Transverse colon (tissue), 4 donors: ENCODE measurements around the gene OTULIN. TPM values are rescaled to one million over a fixed set of nuclear protein-coding genes. Genes with fewer than 3 reads are reported as not detected.

Experiments used
- DNase-seq: peaks from one replicate; pipeline ENCODE4 v3.0.0-alpha.2; 2019
- H3K27ac ChIP-seq, 4 donors: fragments of 200-600 bp; sonication (generic); 2 replicates each; pipeline ENCODE4 v1.5.1; 2016 to 2018; ENCODE audit warnings: inconsistent platforms in 4 of 4
- H3K27me3 ChIP-seq: fragments of 200-600 bp; sonication (generic); 2 replicates; pipeline ENCODE4 v1.5.1; 2017; ENCODE audit warnings: inconsistent platforms
- H3K36me3 ChIP-seq, 4 donors: fragments of 200-600 bp; sonication (generic); 2 replicates each; pipeline ENCODE4 v1.5.1; 2017 to 2019; ENCODE audit warnings: inconsistent platforms in 4 of 4
- H3K4me1 ChIP-seq, 4 donors: fragments of 200-600 bp; sonication (generic); 2 replicates each; pipeline ENCODE4 v1.5.1; 2017 to 2020; ENCODE audit warnings: inconsistent platforms in 4 of 4
- H3K4me3 ChIP-seq, 4 donors: fragments of 200-600 bp; sonication (generic); 1 replicate in 1 of 4; 2 replicates in 3 of 4; pipeline versions ENCODE4 v1.5.1 to v1.6.1; 2017 to 2019; ENCODE audit warnings: inconsistent platforms in 4 of 4
- H3K9me3 ChIP-seq, 2 donors: fragments of 200-600 bp; sonication (generic); 2 replicates each; pipeline ENCODE4 v1.5.1; 2017 to 2019; ENCODE audit warnings: inconsistent platforms in 2 of 2
- EP300 ChIP-seq: sonication (generic); formaldehyde crosslinking; IDR thresholded peaks from one replicate; pipeline ENCODE4 v1.6.1; 2017; ENCODE audit warnings: antibody characterized with exemption, low read depth
- POLR2A ChIP-seq: fragments of 450-650 bp; IDR thresholded peaks from one replicate; pipeline ENCODE4 v1.6.1; 2016; ENCODE audit warnings: antibody characterized with exemption, mild to moderate bottlenecking, moderate library complexity
- POLR2AphosphoS5 ChIP-seq, 3 donors: sonication (generic); formaldehyde crosslinking; IDR thresholded peaks; one replicate each; pipeline ENCODE4 v1.6.1; 2016; ENCODE audit warnings: antibody characterized with exemption in 3 of 3
- WGBS, 2 donors: methylation state at CpG; one replicate each; pipeline ENCODE4 v1.1.5; 2018; ENCODE audit warnings: low coverage in 1 of 2; 5-methylcytosine and 5-hydroxymethylcytosine counted together
- in situ Hi-C, 4 donors: fragments of 200-750 bp; cut with MboI; loops; one replicate each; pipeline versions ENCODE4 v1.15.0 to v1.15.1; 2017; ENCODE audit warnings: low sequenced_read_pairs in 3 of 4, low pct_ligation_motif_present in 1 of 4, low pct_unique_long_range_greater_than_20kb in 1 of 4
- intact Hi-C: fragments of 100-400 bp; cut with DNase I; formaldehyde crosslinking; loops from one replicate; pipeline ENCODE4 v1.15.1; 2023; ENCODE audit warnings: low total_unique reads
- total RNA-seq, 4 donors: library from RNA; depleted of rRNA; stranded (reverse); fragments of >200 nt; gene quantifications; one replicate each; pipeline ENCODE4 v1.1.0, GENCODE V29; 2016
- TF ChIP-seq, protein P1 (sequence below), 5 experiments: fragments of 200-600 bp in 3 of 5; fragments of 450-650 bp in 2 of 5; sonication (generic) in 3 of 5; IDR thresholded peaks; 1 replicate in 2 of 5; 2 replicates in 3 of 5; pipeline ENCODE4 v1.5.1; 2016 to 2017; ENCODE audit warnings: antibody characterized with exemption in 5 of 5, inconsistent platforms in 3 of 5, mild to moderate bottlenecking in 2 of 5, moderate library complexity in 1 of 5

Gene OTULIN
- total RNA-seq, 4 donors from 2014 or later, result 34.8 to 52.4 (median 40.4) TPM

- Histone ChIP-seq H3K36me3 (peaks cover 0 to 8% (median 0%) of the 10 kb centered on the region in 4 donors), H3K27me3 (no peaks in the 10 kb centered on the region), H3K4me1 (peaks cover 0 to 18% (median 10%) of the 10 kb centered on the region in 4 donors), H3K27ac (no peak overlapping the region), H3K4me3 (no peak overlapping the region), H3K9me3 (no peaks in the 10 kb centered on the region)
- 62% methylated on average over 15 of the region's 15 CpGs; no CpG with 5 or more reads in 1 of the 2 donors for WGBS, 2 donors
- TF ChIP-seq, protein P1, sequence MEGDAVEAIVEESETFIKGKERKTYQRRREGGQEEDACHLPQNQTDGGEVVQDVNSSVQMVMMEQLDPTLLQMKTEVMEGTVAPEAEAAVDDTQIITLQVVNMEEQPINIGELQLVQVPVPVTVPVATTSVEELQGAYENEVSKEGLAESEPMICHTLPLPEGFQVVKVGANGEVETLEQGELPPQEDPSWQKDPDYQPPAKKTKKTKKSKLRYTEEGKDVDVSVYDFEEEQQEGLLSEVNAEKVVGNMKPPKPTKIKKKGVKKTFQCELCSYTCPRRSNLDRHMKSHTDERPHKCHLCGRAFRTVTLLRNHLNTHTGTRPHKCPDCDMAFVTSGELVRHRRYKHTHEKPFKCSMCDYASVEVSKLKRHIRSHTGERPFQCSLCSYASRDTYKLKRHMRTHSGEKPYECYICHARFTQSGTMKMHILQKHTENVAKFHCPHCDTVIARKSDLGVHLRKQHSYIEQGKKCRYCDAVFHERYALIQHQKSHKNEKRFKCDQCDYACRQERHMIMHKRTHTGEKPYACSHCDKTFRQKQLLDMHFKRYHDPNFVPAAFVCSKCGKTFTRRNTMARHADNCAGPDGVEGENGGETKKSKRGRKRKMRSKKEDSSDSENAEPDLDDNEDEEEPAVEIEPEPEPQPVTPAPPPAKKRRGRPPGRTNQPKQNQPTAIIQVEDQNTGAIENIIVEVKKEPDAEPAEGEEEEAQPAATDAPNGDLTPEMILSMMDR (IDR thresholded peaks at IDR 0.05), result no peak
- TF ChIP-seq POLR2A (no peak), EP300 (no peak), POLR2AphosphoS5 (IDR thresholded peaks at IDR 0.05) (peak in 1 of 3 donors; percentile 16)
- in situ Hi-C loops, result loop anchor here in 3 of 4 donors (5.0 to 10.0 kb wide), 3 partner anchors 274 to 286 kb away; no protein-coding TSS in a partner anchor
- intact Hi-C loops, result no loop called here
- peak; percentile 61 for DNase-seq
Measured at GRCh38 chr5:14728459-14728938, 64.0 kb downstream of the OTULIN start.

- 95 to 100% methylated on average over 1 to 18 of the region's 18 CpGs for WGBS, 2 donors
- no peak overlapping the region for H3K4me3 ChIP-seq
- in situ Hi-C loops (loop anchor here (5.0 to 10.0 kb wide), 3 partner anchors 273 to 285 kb away; no protein-coding TSS in a partner anchor), intact Hi-C loops (loop anchor here (5.0 kb wide), 1 partner anchor 283 kb away; no protein-coding TSS in a partner anchor)
- no peak for DNase-seq
- H3K27me3 ChIP-seq, result no peaks in the 10 kb centered on the region
- peaks cover 0 to 11% (median 0%) of the 10 kb centered on the region in 4 donors for H3K36me3 ChIP-seq
- peaks cover 0 to 18% (median 10%) of the 10 kb centered on the region in 4 donors for H3K4me1 ChIP-seq
- no peak overlapping the region for H3K27ac ChIP-seq
- no peaks in the 10 kb centered on the region for H3K9me3 ChIP-seq
- TF ChIP-seq EP300 (no peak), POLR2A (no peak), POLR2AphosphoS5 (IDR thresholded peaks at IDR 0.05) (no peak)
Measured at GRCh38 chr5:14729448-14730385, 65.2 kb downstream of the OTULIN start.

GRCh38 chr5:14730466-14730865 lies 65.9 kb downstream of the OTULIN start:
- H3K27ac ChIP-seq, result no peak overlapping the region
- intact Hi-C loops, result loop anchor here (5.0 kb wide), 1 partner anchor 282 kb away; no protein-coding TSS in a partner anchor
- in situ Hi-C loops, result loop anchor here in 1 of 4 donors (5.0 kb wide), 1 partner anchor 272 kb away; no protein-coding TSS in a partner anchor
- H3K36me3 ChIP-seq, result peaks cover 0 to 11% (median 0%) of the 10 kb centered on the region in 4 donors
- no peak for DNase-seq
- WGBS, 2 donors, result 87 to 89% methylated on average over 2 to 13 of the region's 13 CpGs
- TF ChIP-seq POLR2A, result no peak
- TF ChIP-seq POLR2AphosphoS5 (IDR thresholded peaks at IDR 0.05), result no peak
- TF ChIP-seq EP300, result no peak
- TF ChIP-seq, protein P1 (IDR thresholded peaks at IDR 0.05), result no peak
- peaks cover 0 to 18% (median 10%) of the 10 kb centered on the region in 4 donors for H3K4me1 ChIP-seq
- H3K9me3 ChIP-seq, result no peaks in the 10 kb centered on the region
- H3K27me3 ChIP-seq, result no peaks in the 10 kb centered on the region
- H3K4me3 ChIP-seq, result no peak overlapping the region

DNA sequence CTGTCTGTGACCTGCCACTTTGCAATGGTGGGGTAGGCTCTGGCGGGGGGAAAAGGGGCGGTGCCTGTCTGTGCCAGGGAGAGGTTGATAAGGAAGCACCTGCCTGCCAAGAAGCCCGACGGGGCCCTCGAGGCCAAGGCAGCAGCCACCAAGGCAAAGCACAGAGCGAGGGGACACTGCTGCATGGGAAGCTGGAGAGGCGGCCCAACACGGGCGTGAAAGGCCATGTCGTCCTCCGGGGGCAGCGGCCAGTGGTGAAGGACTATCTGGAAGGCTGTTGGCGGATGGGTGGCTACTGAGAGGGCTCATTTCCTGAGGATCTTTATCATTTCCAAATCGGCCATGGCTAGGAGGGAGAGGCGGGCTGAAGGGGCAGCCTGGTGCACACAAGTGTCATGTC lies 66.4 kb downstream of the OTULIN start:
- intact Hi-C loops (loop anchor here (5.0 kb wide), 1 partner anchor 281 kb away; no protein-coding TSS in a partner anchor), in situ Hi-C loops (loop anchor here in 1 of 4 donors (5.0 kb wide), 1 partner anchor 271 kb away; no protein-coding TSS in a partner anchor)
- H3K27me3 ChIP-seq, result no peaks in the 10 kb centered on the region
- peaks cover 0 to 18% (median 10%) of the 10 kb centered on the region in 4 donors for H3K4me1 ChIP-seq
- TF ChIP-seq POLR2A (no peak), POLR2AphosphoS5 (IDR thresholded peaks at IDR 0.05) (no peak), EP300 (no peak)
- TF ChIP-seq, protein P1 (IDR thresholded peaks at IDR 0.05), result no peak
- 86% methylated on average over 15 of the region's 15 CpGs; no CpG with 5 or more reads in 1 of the 2 donors for WGBS, 2 donors
- no peaks in the 10 kb centered on the region for H3K9me3 ChIP-seq
- no peak overlapping the region for H3K4me3 ChIP-seq
- no peak for DNase-seq
- H3K36me3 ChIP-seq, result peaks cover 0 to 11% (median 0%) of the 10 kb centered on the region in 4 donors
- H3K27ac ChIP-seq, result no peak overlapping the region
